GM12892 (cell line): Measurements from ENCODE around the gene ABHD17A.

Experiments used
- POLR2A ChIP-seq: IDR thresholded peaks from 2 replicates; pipeline ENCODE4 v1.6.1; 2011; ENCODE audit warnings: low read depth, low read length, control low read depth
- POLR2AphosphoS5 ChIP-seq: IDR thresholded peaks from 2 replicates; pipeline ENCODE4 v1.6.1; 2011; ENCODE audit warnings: low read depth, low read length, control low read depth
- TAF1 ChIP-seq: IDR thresholded peaks from 2 replicates; pipeline ENCODE4 v1.6.1; 2011; ENCODE audit warnings: low read depth, mild to moderate bottlenecking, control low read depth, low read length, borderline replicate concordance

DNA sequence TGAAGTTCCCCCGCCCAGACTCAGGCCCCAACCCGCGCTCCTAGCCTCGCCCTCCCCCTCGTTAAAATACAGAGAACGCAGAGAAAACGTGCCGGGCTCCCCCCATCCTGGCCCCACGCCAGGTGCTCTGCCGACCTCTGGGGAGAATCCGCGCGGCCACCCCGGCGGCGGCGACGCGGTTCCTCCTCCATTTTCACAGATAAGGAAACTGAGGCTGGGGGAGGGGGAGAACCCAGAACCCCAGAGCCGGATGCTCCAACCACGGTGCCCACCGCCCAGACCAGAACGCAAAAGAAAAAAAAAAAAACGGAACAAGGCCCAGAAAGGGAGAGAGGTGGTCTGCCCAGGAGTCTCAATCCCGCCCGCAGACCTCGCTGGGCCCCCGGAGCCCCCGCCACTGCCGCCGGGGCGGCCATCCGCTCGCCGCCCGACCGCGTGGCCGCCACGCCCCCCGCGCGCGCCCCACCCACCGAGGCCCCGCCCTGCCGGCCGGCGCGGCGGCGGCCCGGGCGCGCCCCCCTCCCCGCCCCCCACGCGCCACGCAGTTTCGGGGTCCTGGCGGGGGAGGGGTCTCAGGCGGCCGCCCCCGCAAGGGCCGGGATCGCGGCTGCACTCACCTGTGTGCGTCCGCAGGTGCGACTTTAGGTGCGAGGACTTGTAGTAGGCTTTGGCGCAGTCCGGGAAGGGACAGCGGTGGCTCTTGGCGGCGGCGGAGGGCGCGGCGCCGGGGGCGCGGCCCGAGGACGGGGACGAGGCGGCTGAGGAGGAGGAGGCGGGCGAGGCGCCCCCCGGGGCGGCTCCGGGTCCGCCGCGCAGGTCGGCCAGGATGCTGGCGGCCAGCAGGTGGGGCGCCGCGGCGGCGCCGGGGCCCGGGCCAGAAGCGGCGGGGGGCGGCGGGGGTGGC lies 22.6 kb downstream of the ABHD17A start:
- TF ChIP-seq POLR2A, result no peak
- TF ChIP-seq POLR2AphosphoS5, result no peak
- TF ChIP-seq TAF1, result no peak
